ENCODE measurements around the gene GLI3.

GLI3 gene

GRCh38 chr7:41992881-41993867, 243.8 kb downstream of the GLI3 start:
- DNase-seq = no peak

GRCh38 chr7:41984888-41985287, 252.1 kb downstream of the GLI3 start:
- no peak for DNase-seq

- no peak for DNase-seq
Measured at GRCh38 chr7:41981046-41982040, 255.7 kb downstream of the GLI3 start.

GRCh38 chr7:41979834-41980307, 257.1 kb downstream of the GLI3 start:
- DNase-seq = no peak

GRCh38 chr7:41978858-41979257, 258.2 kb downstream of the GLI3 start:
- DNase-seq = no peak

GRCh38 chr7:41977661-41978060, 259.3 kb downstream of the GLI3 start:
- DNase-seq = no peak

- no peak for DNase-seq
Measured at GRCh38 chr7:41977151-41977651, 259.8 kb downstream of the GLI3 start.

GRCh38 chr7:41976411-41976810, 260.6 kb downstream of the GLI3 start:
- DNase-seq = no peak

- DNase-seq = no peak
Measured at GRCh38 chr7:41975849-41976248, 261.2 kb downstream of the GLI3 start.

- DNase-seq = no peak
Measured at GRCh38 chr7:41974870-41975557, 262.0 kb downstream of the GLI3 start.

GRCh38 chr7:41973202-41973730, 263.7 kb downstream of the GLI3 start:
- no peak for DNase-seq

- no peak for DNase-seq
Measured at GRCh38 chr7:41972776-41973175, 264.2 kb downstream of the GLI3 start.

- no peak for DNase-seq
Measured at GRCh38 chr7:41972270-41972669, 264.7 kb downstream of the GLI3 start.

GRCh38 chr7:41971640-41972187, 265.3 kb downstream of the GLI3 start:
- no peak for DNase-seq

GRCh38 chr7:41970941-41971340, 266.1 kb downstream of the GLI3 start:
- no peak for DNase-seq

GRCh38 chr7:41969561-41970105, 267.4 kb downstream of the GLI3 start:
- no peak for DNase-seq

- no peak for DNase-seq
Measured at GRCh38 chr7:41967156-41967555, 269.9 kb downstream of the GLI3 start.

GRCh38 chr7:41965951-41966505, 271.0 kb downstream of the GLI3 start:
- DNase-seq = no peak

GRCh38 chr7:41964849-41965745, 271.9 kb downstream of the GLI3 start:
- no peak for DNase-seq

GRCh38 chr7:41964183-41964753, 272.7 kb downstream of the GLI3 start:
- no peak for DNase-seq

All from activated CD4-positive, alpha-beta T cell treated with anti-CD3 and anti-CD28 coated beads for 1 hour (primary cell).